ENCODE results near the gene ZPBP. TPM values are rescaled to one million over a fixed set of nuclear protein-coding genes. Genes with fewer than 3 reads are reported as not detected.

Gene ZPBP
- total RNA-seq, 1 donor from 2014 or later, result not detected

GRCh38 chr7:49986191-49986590, 106.9 kb downstream of the ZPBP start:
- no peak for DNase-seq (ENCODE audit: low spot score)
- no peaks in the 10 kb centered on the region for H3K4me1 Mint-ChIP-seq (ENCODE audit: unreplicated experiment)
- H3K27me3 Mint-ChIP-seq (ENCODE audit: unreplicated experiment), result no peaks in the 10 kb centered on the region
- TF ChIP-seq CTCF (IDR thresholded peaks at IDR 0.05; ENCODE audit: unreplicated experiment), result no peak
- no peak overlapping the region for H3K4me3 Mint-ChIP-seq (ENCODE audit: unreplicated experiment)
- no peaks in the 10 kb centered on the region for H3K36me3 Mint-ChIP-seq (ENCODE audit: low read depth, unreplicated experiment)
- H3K9me3 Mint-ChIP-seq (ENCODE audit: unreplicated experiment), result peaks cover 5% of the 10 kb centered on the region
- H3K27ac Mint-ChIP-seq (ENCODE audit: unreplicated experiment), result no peak overlapping the region

- Mint-ChIP-seq H3K36me3 (ENCODE audit: low read depth, unreplicated experiment) (no peaks in the 10 kb centered on the region), H3K9me3 (ENCODE audit: unreplicated experiment) (no peaks in the 10 kb centered on the region), H3K27ac (ENCODE audit: unreplicated experiment) (no peak overlapping the region), H3K4me3 (ENCODE audit: unreplicated experiment) (no peak overlapping the region), H3K4me1 (ENCODE audit: unreplicated experiment) (no peaks in the 10 kb centered on the region), H3K27me3 (ENCODE audit: unreplicated experiment) (no peaks in the 10 kb centered on the region)
- DNase-seq (ENCODE audit: low spot score), result no peak
- no peak for TF ChIP-seq CTCF (IDR thresholded peaks at IDR 0.05; ENCODE audit: unreplicated experiment)
Measured at GRCh38 chr7:49980465-49980864, 112.6 kb downstream of the ZPBP start.

- Mint-ChIP-seq H3K9me3 (ENCODE audit: unreplicated experiment) (no peaks in the 10 kb centered on the region), H3K36me3 (ENCODE audit: low read depth, unreplicated experiment) (no peaks in the 10 kb centered on the region), H3K27ac (ENCODE audit: unreplicated experiment) (no peak overlapping the region), H3K4me3 (ENCODE audit: unreplicated experiment) (no peak overlapping the region), H3K27me3 (ENCODE audit: unreplicated experiment) (no peaks in the 10 kb centered on the region), H3K4me1 (ENCODE audit: unreplicated experiment) (no peaks in the 10 kb centered on the region)
- no peak for DNase-seq (ENCODE audit: low spot score)
- TF ChIP-seq CTCF (IDR thresholded peaks at IDR 0.05; ENCODE audit: unreplicated experiment), result no peak
Measured at GRCh38 chr7:49976238-49976637, 116.8 kb downstream of the ZPBP start.

- no peaks in the 10 kb centered on the region for H3K36me3 Mint-ChIP-seq (ENCODE audit: low read depth, unreplicated experiment)
- no peak for TF ChIP-seq CTCF (IDR thresholded peaks at IDR 0.05; ENCODE audit: unreplicated experiment)
- DNase-seq (ENCODE audit: low spot score), result no peak
- H3K27ac Mint-ChIP-seq (ENCODE audit: unreplicated experiment), result no peak overlapping the region
- H3K27me3 Mint-ChIP-seq (ENCODE audit: unreplicated experiment), result no peaks in the 10 kb centered on the region
- H3K4me1 Mint-ChIP-seq (ENCODE audit: unreplicated experiment), result no peaks in the 10 kb centered on the region
- H3K9me3 Mint-ChIP-seq (ENCODE audit: unreplicated experiment), result no peaks in the 10 kb centered on the region
- H3K4me3 Mint-ChIP-seq (ENCODE audit: unreplicated experiment), result no peak overlapping the region
Measured at GRCh38 chr7:49974035-49974434, 119.0 kb downstream of the ZPBP start.

GRCh38 chr7:49937608-49938007, 155.4 kb downstream of the ZPBP start:
- no peak for DNase-seq (ENCODE audit: low spot score)
- Mint-ChIP-seq H3K9me3 (ENCODE audit: unreplicated experiment) (peaks cover 4% of the 10 kb centered on the region), H3K4me3 (ENCODE audit: unreplicated experiment) (no peak overlapping the region), H3K36me3 (ENCODE audit: low read depth, unreplicated experiment) (peaks cover 3% of the 10 kb centered on the region), H3K4me1 (ENCODE audit: unreplicated experiment) (no peaks in the 10 kb centered on the region), H3K27me3 (ENCODE audit: unreplicated experiment) (peaks cover 2% of the 10 kb centered on the region), H3K27ac (ENCODE audit: unreplicated experiment) (no peak overlapping the region)
- no peak for TF ChIP-seq CTCF (IDR thresholded peaks at IDR 0.05; ENCODE audit: unreplicated experiment)

All from endothelial cell (in vitro differentiated cells).